Hepatocyte (in vitro differentiated cells): ENCODE results near the gene KRT32.

Experiments used
- CTCF ChIP-seq: fragments of 200-600 bp; sonication (generic); IDR thresholded peaks from 2 replicates; pipeline ENCODE4 v1.5.1; 2016; ENCODE audit warnings: antibody characterized with exemption, mild to moderate bottlenecking; ENCODE audit not compliant: poor library complexity
- EZH2 ChIP-seq: fragments of 200-600 bp; sonication (generic); IDR thresholded peaks from 2 replicates; pipeline ENCODE4 v1.6.1; 2016; ENCODE audit warnings: antibody characterized with exemption, mild to moderate bottlenecking, borderline replicate concordance
- EZH2phosphoT487 ChIP-seq: fragments of 200-600 bp; sonication (generic); IDR thresholded peaks from one replicate; pipeline ENCODE4 v1.6.1; 2018; ENCODE audit warnings: antibody characterized with exemption, mild to moderate bottlenecking, low read depth, moderate library complexity; ENCODE audit not compliant: unreplicated experiment, severe bottlenecking

GRCh38 chr17:41491476-41491875 is 24.3 kb upstream of the KRT32 start:
- TF ChIP-seq EZH2phosphoT487 = no peak
- TF ChIP-seq CTCF = no peak
- TF ChIP-seq EZH2 = no peak
